GM15510 (cell line): ENCODE data around the gene NPAS3.

Experiments
- POLR2A ChIP-seq: IDR thresholded peaks from 3 replicates; pipeline ENCODE4 v1.6.1; 2011; ENCODE audit warnings: borderline replicate concordance; ENCODE audit not compliant: insufficient read length; ENCODE audit errors: extremely low read depth

Gene NPAS3

GRCh38 chr14:33134162-33134561, 195.5 kb downstream of the NPAS3 start:
- TF ChIP-seq POLR2A, result no peak

GRCh38 chr14:33134975-33135374, 196.3 kb downstream of the NPAS3 start:
- no peak for TF ChIP-seq POLR2A

DNA sequence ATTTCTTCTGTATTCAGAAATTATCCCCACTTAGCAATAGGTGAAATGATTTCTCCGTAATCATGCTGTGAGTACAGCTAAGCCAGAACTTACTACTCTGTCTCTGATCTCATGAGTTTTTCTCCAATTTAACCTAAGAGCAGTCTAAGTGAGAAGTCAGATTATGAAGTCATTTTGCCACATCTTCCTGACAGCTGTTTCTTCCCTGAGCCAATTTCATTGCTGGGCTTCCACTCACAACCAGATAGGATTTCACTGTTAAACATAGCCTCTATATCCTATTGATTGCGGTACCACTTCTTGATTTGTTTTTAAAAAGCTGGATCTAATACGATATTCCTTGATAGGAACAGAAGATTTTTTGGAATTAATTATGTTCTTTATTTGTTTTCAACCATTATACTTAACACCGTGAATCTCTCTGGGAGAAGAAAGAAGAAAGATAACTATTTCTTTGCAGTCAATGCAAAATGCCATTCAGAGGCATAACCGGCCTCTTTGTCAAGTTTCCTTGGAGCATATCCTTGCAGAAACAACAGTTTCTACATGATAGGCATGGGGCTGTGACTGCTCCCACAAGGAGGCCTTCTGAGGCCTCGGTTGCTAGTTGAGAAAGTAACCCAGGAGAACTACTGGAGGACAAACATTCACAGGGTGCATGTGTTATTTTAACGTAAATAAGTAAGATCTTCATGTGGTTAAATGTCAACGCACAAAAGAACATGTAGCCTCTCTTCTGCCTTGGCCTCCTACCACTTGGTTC, 212.2 kb downstream of the NPAS3 start:
- TF ChIP-seq POLR2A, result no peak

DNA sequence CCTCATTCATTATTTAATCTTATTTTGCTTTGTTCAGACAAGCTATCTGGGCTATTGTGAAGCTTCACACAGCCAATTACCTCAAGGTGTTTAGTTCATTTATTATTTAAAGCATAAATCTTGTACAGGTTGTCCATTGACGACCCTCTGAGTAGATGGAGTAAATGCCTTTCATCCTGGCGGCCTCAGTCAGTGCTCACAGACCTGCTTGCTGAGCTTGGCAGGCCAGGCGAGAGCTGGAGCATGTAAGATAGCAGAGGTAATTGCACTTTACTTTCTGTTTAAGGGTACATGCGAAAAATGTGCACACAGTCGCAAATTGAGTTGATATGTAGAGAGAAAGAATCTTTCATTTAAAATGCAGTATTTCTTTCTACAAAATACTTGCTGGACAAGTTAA, 224.4 kb downstream of the NPAS3 start:
- TF ChIP-seq POLR2A, result no peak

DNA sequence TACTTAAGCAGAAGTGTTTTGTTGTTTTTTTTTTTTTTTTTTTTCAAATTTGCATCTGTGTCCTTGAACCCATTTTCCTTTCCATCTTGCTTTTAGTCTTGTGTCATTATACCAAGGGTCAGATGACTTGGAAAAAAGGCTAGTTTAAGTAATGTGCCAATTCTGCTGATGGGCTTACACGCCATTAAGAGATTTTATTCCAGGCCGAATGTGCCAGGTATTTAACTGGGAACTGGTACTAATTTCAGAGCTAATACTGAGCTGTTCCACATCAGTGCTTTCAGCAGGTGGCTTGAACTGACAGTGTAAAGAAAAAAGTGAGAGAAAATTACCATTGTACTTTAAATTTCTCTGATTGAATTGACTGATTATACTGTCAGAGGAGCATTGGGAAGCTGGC, 224.9 kb downstream of the NPAS3 start:
- no peak for TF ChIP-seq POLR2A

- TF ChIP-seq POLR2A, result no peak
These were observed 226.7 kb downstream of the NPAS3 start for GRCh38 chr14:33165144-33165925.

- TF ChIP-seq POLR2A, result no peak
These were observed 227.2 kb downstream of the NPAS3 start for GRCh38 chr14:33165926-33166289.

DNA sequence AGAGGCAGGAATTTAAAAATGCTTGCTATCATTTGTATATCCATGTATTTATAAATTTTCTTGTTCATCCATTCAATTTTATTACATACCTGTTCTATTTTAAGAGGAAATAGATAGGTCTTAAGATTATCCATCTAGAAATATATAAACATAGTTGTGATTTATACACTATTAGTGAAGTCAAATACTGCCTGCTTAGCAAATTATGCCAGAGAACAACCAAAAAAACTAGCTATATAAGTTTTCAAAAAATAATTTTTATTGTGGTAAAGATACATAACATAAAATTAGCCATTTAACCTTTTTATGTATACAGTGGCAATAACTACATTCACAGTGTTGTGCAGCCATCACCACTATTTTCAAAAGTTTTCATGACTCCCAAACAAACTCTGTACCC, 237.3 kb downstream of the NPAS3 start:
- no peak for TF ChIP-seq POLR2A

DNA sequence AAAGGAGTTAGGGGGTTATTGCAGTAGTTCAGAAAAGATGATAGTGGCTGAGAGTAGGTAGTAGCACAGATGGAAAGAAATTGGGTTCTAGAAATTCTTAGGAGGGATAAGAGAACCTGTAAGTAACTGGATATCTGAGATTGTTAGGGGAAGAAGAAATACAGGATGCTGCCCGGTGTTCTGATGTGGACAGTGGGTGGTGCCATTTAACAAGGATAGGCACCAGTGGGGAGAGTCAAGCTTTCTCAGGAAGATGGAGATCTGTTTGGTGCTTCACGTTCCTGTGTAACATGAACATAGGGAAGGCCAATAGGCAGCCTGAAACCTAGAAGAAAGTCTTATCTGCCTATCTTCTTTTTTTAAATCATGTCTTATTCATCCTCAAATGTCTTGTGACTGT, 245.9 kb downstream of the NPAS3 start:
- TF ChIP-seq POLR2A, result no peak

DNA sequence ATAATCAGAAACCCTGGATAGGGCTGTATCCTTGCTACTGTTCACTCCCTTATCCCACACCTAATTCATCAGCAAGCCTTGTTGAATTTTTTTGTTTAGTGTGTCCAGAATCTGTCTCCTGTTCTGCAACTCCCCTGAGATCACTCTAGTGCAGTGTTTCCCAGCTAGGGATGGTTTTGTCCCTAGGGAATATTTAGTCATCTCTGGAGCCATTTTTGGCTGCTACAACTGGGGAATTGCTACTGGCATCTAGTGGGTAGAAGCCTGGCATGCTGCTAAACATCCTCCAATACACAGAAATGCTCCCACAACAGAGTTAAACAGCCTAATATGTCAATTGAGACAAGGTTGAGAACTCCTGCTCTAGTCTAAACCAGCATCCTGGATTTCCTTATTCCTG, 248.0 kb downstream of the NPAS3 start:
- TF ChIP-seq POLR2A, result no peak

GRCh38 chr14:33188880-33189279, 250.2 kb downstream of the NPAS3 start:
- no peak for TF ChIP-seq POLR2A

DNA sequence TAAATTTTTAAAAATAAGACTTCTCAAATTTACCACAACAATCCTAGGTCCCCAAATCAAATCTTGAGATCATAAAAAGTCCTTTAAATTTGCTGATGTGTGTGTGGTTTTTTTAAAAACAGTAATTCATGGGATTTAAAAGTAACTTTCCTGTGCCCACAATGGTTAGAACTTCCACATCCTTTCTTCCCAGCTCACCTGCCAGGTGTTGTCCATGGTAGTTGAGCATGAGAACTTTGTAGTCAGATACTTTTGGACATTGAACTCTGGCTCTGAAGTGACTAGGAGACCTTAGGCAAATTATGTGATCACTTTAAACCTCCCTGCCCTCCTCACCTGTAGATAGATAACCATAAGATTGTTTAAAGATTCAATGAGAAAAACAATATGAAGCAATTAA, 253.2 kb downstream of the NPAS3 start:
- TF ChIP-seq POLR2A, result no peak

- TF ChIP-seq POLR2A, result no peak
These were observed 255.9 kb downstream of the NPAS3 start for GRCh38 chr14:33194551-33194950.

DNA sequence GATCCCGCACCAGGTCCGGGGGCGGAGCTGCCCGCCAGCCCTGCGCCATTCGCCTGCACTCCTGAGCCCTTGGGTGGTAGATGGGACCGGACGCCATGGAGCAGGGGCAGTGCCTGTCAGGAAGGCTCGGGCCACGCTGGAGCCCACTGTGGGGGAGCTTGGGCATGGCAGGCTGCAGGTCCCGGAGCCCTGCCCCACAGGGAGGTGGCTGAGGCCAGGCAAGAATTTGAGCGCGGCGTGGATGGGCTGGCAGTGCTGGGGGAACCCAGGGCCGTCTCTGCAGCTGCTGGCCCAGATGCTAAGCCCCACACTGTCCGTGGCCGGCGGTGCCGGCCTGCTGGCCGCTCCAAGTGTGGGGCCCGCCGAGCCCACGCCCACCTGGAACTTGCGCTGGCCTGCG, 260.0 kb downstream of the NPAS3 start:
- no peak for TF ChIP-seq POLR2A

DNA sequence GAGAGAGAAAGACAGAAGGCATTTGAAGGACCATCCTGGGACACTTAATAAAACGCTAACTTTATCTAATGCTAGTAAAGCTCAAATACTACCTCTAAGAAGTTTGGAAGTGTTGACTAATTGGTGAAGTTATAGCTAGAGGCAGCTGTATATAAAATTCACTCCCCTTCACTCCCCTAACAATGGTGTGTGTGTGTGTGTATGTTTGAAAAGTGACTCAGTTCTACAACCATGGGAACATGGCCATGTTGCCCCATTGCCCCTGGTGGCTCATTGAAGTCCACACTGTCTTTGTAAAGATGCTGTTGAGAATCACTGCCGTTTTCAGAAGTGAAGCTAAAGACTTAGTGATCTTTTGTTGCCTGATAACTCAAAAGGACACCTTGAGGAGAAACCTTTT, 262.4 kb downstream of the NPAS3 start:
- no peak for TF ChIP-seq POLR2A

GRCh38 chr14:33206981-33207380, 268.3 kb downstream of the NPAS3 start:
- no peak for TF ChIP-seq POLR2A
